Prostate gland (tissue), 2 donors: ENCODE results near the gene SHROOM3.

Experiments
- POLR2A ChIP-seq: fragments of 450-650 bp; IDR thresholded peaks from one replicate; pipeline ENCODE4 v1.6.1; 2016; ENCODE audit warnings: antibody characterized with exemption, mild to moderate bottlenecking
- POLR2AphosphoS5 ChIP-seq: sonication (generic); formaldehyde crosslinking; IDR thresholded peaks from one replicate; pipeline ENCODE4 v1.6.1; 2017; ENCODE audit warnings: antibody characterized with exemption
- TF ChIP-seq, protein P1 (sequence below), 4 experiments: fragments of 200-600 bp in 2 of 4; fragments of 450-650 bp in 2 of 4; sonication (generic) in 2 of 4; IDR thresholded peaks; 1 replicate in 3 of 4; 2 replicates in 1 of 4; pipeline ENCODE4 v1.5.1; 2016 to 2019; ENCODE audit warnings: antibody characterized with exemption in 4 of 4, mild to moderate bottlenecking in 2 of 4, moderate library complexity in 2 of 4

DNA sequence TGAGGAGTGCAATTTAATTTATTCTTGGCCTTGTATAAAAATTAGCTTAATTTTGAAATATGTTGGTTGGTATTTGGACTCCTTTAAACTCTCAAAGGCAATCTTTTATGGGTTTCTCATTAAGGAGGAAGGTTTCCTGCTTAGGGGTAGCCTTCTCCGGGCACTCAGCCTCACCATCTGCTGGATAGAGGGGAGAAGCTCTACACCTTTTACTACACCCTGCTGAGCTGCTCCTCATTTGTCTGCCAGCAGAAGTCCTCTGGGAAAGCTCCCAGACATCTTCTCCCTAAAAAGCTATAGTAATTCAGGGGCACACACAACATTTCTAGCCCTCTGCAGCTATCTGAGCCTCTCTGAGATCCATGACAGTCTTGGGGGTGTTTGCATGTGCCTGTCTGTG, 283.8 kb downstream of the SHROOM3 start:
- TF ChIP-seq, protein P1, sequence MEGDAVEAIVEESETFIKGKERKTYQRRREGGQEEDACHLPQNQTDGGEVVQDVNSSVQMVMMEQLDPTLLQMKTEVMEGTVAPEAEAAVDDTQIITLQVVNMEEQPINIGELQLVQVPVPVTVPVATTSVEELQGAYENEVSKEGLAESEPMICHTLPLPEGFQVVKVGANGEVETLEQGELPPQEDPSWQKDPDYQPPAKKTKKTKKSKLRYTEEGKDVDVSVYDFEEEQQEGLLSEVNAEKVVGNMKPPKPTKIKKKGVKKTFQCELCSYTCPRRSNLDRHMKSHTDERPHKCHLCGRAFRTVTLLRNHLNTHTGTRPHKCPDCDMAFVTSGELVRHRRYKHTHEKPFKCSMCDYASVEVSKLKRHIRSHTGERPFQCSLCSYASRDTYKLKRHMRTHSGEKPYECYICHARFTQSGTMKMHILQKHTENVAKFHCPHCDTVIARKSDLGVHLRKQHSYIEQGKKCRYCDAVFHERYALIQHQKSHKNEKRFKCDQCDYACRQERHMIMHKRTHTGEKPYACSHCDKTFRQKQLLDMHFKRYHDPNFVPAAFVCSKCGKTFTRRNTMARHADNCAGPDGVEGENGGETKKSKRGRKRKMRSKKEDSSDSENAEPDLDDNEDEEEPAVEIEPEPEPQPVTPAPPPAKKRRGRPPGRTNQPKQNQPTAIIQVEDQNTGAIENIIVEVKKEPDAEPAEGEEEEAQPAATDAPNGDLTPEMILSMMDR (IDR thresholded peaks at IDR 0.05) = no peak
- TF ChIP-seq POLR2AphosphoS5 (no peak), POLR2A (no peak)
